Rectal smooth muscle tissue (tissue), 1 donor: Measurements from ENCODE around the gene SLFNL1.

ENCODE experiments used
- H3K27ac ChIP-seq: one replicate; pipeline ENCODE4 v1.7.0; 2013; ENCODE audit warnings: low read depth, low read length, inconsistent platforms
- H3K27me3 ChIP-seq: one replicate; pipeline ENCODE4 v1.7.0; 2013; ENCODE audit warnings: low read length; ENCODE audit not compliant: control insufficient read depth, insufficient read depth
- H3K36me3 ChIP-seq: one replicate; pipeline ENCODE4 v1.7.0; 2013; ENCODE audit warnings: low read length; ENCODE audit not compliant: control insufficient read depth, insufficient read depth
- H3K4me1 ChIP-seq: one replicate; pipeline ENCODE4 v1.7.0; 2013; ENCODE audit warnings: low read length; ENCODE audit not compliant: control insufficient read depth, insufficient read depth
- H3K4me3 ChIP-seq: one replicate; pipeline ENCODE4 v1.7.0; 2013; ENCODE audit warnings: low read length
- H3K9ac ChIP-seq: one replicate; pipeline ENCODE4 v1.7.0; 2013; ENCODE audit warnings: low read length

The SLFNL1 gene

GRCh38 chr1:40966417-40966816 is 55.1 kb downstream of the SLFNL1 start:
- Histone ChIP-seq H3K4me1 (no peaks in the 10 kb centered on the region), H3K36me3 (no peaks in the 10 kb centered on the region), H3K4me3 (no peak overlapping the region), H3K27ac (peak overlapping the region; percentile 15), H3K9ac (no peak overlapping the region), H3K27me3 (no peaks in the 10 kb centered on the region)
